GM12892 (cell line): ENCODE results near the gene STAG1.

Experiments
- POLR2A ChIP-seq: IDR thresholded peaks from 2 replicates; pipeline ENCODE4 v1.6.1; 2011; ENCODE audit warnings: low read depth, low read length, control low read depth
- POLR2AphosphoS5 ChIP-seq: IDR thresholded peaks from 2 replicates; pipeline ENCODE4 v1.6.1; 2011; ENCODE audit warnings: low read depth, low read length, control low read depth
- TAF1 ChIP-seq: IDR thresholded peaks from 2 replicates; pipeline ENCODE4 v1.6.1; 2011; ENCODE audit warnings: low read depth, mild to moderate bottlenecking, control low read depth, low read length, borderline replicate concordance

DNA sequence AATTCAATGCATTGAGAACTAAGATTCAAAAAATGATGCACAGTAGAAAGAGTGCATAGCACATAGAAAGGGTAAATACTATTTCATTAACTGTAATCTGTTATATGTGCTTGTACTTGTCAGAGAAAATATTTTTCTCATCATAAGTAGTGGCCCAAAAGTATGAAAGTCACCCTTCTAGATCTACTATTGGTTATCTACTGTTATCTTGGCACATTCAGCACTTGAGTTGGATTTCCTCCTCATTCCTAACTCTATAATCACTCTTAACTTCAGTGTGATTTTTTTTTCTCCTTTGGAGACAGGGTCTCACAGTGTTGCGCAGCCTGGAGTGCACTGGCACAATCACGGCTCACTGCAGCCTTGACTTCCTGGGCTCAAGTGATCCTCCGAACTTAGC, 307.6 kb downstream of the STAG1 start:
- TF ChIP-seq POLR2A (no peak), POLR2AphosphoS5 (no peak), TAF1 (no peak)
